Neutrophil (primary cell): ENCODE data around the gene USP49.

Source experiments
- H3K27ac ChIP-seq: fragments of 200-600 bp; sonication (generic); 2 replicates; pipeline ENCODE4 v1.5.1; 2016; ENCODE audit warnings: mild to moderate bottlenecking, moderate library complexity
- H3K27me3 ChIP-seq: fragments of 200-600 bp; sonication (generic); 2 replicates; pipeline ENCODE4 v1.6.0; 2016; ENCODE audit warnings: mild to moderate bottlenecking
- H3K36me3 ChIP-seq: fragments of 200-600 bp; sonication (generic); 2 replicates; pipeline ENCODE4 v1.5.1; 2017
- H3K4me1 ChIP-seq, 2 experiments: fragments of 200-600 bp in 1 of 2; sonication (generic) in 1 of 2; 1 replicate in 1 of 2; 2 replicates in 1 of 2; pipeline versions ENCODE4 v1.5.1 to v1.6.1; 2013 to 2016; ENCODE audit warnings: low read depth in 1 of 2, low read length in 1 of 2, mild to moderate bottlenecking in 1 of 2, moderate library complexity in 1 of 2; ENCODE audit not compliant: control insufficient read depth in 1 of 2, insufficient read depth in 1 of 2
- H3K4me3 ChIP-seq, 2 experiments: fragments of 200-600 bp in 1 of 2; sonication (generic) in 1 of 2; 1 replicate in 1 of 2; 2 replicates in 1 of 2; pipeline ENCODE4 v1.5.1; 2013 to 2016; ENCODE audit warnings: low read depth in 1 of 2, low read length in 1 of 2, mild to moderate bottlenecking in 1 of 2, moderate library complexity in 1 of 2
- H3K9me3 ChIP-seq: fragments of 200-600 bp; sonication (generic); 2 replicates; pipeline ENCODE4 v1.5.1; 2016
- TF ChIP-seq, protein P1 (sequence below): fragments of 200-600 bp; sonication (generic); IDR thresholded peaks from 2 replicates; pipeline ENCODE4 v1.5.1; 2016; ENCODE audit warnings: antibody characterized with exemption

The USP49 gene

DNA sequence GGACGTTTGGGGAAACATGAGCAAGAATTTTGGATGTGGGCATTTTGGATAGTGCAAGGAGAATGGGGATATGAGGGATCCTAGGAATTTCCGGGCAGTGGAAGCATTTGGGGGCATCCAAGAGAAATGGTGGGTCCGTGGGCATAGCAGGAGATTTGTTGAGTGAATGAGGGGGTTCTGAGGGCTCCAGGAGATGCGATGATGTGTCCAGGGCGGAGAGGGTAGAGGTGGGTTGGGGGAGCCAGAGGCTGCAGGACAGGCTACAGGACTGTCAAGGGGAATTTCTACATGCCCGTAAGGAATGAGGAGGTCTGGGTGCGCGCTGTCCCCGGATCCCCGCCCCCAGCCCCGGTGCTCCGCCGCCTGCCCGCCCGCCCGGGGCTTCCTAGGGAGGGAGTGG, 115.8 kb downstream of the USP49 start:
- H3K27me3 ChIP-seq, result no peaks in the 10 kb centered on the region
- TF ChIP-seq, protein P1, sequence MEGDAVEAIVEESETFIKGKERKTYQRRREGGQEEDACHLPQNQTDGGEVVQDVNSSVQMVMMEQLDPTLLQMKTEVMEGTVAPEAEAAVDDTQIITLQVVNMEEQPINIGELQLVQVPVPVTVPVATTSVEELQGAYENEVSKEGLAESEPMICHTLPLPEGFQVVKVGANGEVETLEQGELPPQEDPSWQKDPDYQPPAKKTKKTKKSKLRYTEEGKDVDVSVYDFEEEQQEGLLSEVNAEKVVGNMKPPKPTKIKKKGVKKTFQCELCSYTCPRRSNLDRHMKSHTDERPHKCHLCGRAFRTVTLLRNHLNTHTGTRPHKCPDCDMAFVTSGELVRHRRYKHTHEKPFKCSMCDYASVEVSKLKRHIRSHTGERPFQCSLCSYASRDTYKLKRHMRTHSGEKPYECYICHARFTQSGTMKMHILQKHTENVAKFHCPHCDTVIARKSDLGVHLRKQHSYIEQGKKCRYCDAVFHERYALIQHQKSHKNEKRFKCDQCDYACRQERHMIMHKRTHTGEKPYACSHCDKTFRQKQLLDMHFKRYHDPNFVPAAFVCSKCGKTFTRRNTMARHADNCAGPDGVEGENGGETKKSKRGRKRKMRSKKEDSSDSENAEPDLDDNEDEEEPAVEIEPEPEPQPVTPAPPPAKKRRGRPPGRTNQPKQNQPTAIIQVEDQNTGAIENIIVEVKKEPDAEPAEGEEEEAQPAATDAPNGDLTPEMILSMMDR, result no peak
- peak overlapping the region; percentile 53 for H3K27ac ChIP-seq
- peaks cover 48 to 59% of the 10 kb centered on the region in 2 experiments for H3K4me1 ChIP-seq
- H3K4me3 ChIP-seq, result peak overlapping the region; percentile 57 to 80
- no peaks in the 10 kb centered on the region for H3K9me3 ChIP-seq
- H3K36me3 ChIP-seq, result peaks cover 12% of the 10 kb centered on the region

GRCh38 chr6:41778895-41779294, 116.3 kb downstream of the USP49 start:
- TF ChIP-seq, protein P1, result no peak
- Histone ChIP-seq H3K4me1 (peaks cover 44 to 54% of the 10 kb centered on the region in 2 experiments), H3K27me3 (no peaks in the 10 kb centered on the region), H3K9me3 (no peaks in the 10 kb centered on the region), H3K27ac (peak overlapping the region; percentile 63), H3K4me3 (peak overlapping the region; percentile 57 to 80), H3K36me3 (peaks cover 17% of the 10 kb centered on the region)

DNA sequence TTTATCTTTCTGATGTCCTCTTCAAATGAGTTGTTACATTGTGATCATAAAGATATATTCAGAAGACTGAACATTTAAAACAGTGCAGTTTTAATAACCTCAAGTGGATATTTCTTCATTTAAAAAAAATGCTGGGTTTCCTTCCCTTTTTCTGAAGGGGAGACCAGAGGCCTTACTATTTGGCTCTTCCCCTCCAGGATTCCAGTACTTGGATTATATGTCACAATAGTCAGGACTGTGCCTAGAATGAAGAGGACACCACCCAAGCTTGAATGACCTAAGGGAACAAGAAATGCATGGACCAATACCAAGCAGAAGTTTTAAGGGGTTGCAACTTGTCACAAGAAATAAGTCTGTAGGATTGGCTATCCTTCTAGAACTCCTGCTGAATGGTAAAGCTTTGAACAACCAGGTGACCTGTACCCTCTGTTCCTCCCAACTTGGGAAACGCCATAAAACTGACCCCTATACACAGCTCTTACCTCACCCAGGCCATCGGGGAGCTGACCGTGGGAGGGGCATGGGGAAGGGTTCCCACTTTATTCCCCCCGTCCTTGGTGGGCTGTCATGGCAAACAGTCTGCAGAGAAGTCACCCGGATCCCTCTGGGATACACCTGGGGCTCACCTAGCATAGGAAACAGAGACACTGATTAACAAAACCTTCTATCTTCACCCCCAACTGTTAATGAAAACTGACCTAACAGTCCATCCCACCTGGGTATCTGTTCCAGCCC, 117.5 kb downstream of the USP49 start:
- H3K4me3 ChIP-seq, result no peak overlapping the region

GRCh38 chr6:41775293-41775882, 119.8 kb downstream of the USP49 start:
- H3K27me3 ChIP-seq, result no peaks in the 10 kb centered on the region
- H3K36me3 ChIP-seq, result peaks cover 51% of the 10 kb centered on the region
- H3K4me3 ChIP-seq, result no peak overlapping the region

More for the DNA sequence above, 117.5 kb downstream of the USP49 start:
- TF ChIP-seq, protein P1, result no peak
- H3K4me1 ChIP-seq, result peaks cover 42 to 54% of the 10 kb centered on the region in 2 experiments
- H3K36me3 ChIP-seq, result peaks cover 27% of the 10 kb centered on the region
- H3K27me3 ChIP-seq, result no peaks in the 10 kb centered on the region
- H3K27ac ChIP-seq, result peak overlapping the region; percentile 63
- H3K9me3 ChIP-seq, result no peaks in the 10 kb centered on the region

DNA sequence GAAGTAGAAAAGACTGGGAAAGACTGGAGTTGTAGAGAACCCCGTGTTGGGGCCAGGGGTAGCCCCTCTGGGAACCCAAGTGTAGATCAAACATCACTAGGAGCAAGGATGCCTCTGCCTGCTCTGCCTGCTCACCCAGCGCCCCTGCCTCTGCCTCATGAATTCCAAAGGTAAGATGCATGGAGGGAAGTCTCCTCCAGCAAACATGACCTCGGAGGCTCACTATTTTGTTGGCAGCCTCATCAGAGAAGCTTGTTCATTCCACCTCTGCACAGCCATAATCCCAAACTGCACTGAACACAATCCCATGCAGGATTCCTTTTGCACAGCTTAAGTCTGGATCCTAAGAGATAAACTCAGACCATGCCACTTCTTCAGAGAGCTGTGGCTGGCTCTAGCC, 120.3 kb downstream of the USP49 start:
- Histone ChIP-seq H3K9me3 (no peaks in the 10 kb centered on the region), H3K27ac (no peak overlapping the region), H3K36me3 (peaks cover 54% of the 10 kb centered on the region), H3K27me3 (no peaks in the 10 kb centered on the region), H3K4me3 (no peak overlapping the region), H3K4me1 (peaks cover 30 to 37% of the 10 kb centered on the region in 2 experiments)
- TF ChIP-seq, protein P1, result no peak

More at GRCh38 chr6:41775293-41775882, 119.8 kb downstream of the USP49 start:
- Histone ChIP-seq H3K27ac (no peak overlapping the region), H3K4me1 (peaks cover 30 to 41% of the 10 kb centered on the region in 2 experiments), H3K9me3 (no peaks in the 10 kb centered on the region)
- TF ChIP-seq, protein P1, result no peak
